ENCODE measurements around the gene SPOCK1. TPM values are rescaled to one million over a fixed set of nuclear protein-coding genes. Genes with fewer than 3 reads are reported as not detected.

SPOCK1 gene
- total and polyA plus RNA-seq, 2 of the 13 experiments (the other 11 are each of a cell fraction or from before 2014, with no cell fraction given): 0.18 to 0.29 TPM

DNA sequence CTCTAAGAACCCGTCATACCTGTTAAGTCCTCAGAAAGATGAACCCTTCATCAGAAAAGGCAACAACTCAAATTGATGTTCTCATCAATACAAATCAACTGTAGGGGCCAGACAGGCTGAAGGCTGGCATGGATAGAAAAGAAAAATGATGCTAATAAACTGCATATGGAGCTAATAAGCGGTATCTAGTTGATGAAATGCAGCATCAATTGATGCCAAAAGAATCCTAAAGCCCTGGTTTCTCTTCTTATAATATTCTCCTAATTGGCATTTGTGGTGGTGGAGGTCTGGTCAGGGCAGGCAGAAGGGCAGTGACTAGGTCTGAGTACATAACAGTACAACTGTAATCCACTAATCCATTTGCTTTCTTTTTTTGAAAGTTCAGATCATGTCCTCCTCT lies 322.5 kb downstream of the SPOCK1 start (continued):
- TF ChIP-seq, protein P1, sequence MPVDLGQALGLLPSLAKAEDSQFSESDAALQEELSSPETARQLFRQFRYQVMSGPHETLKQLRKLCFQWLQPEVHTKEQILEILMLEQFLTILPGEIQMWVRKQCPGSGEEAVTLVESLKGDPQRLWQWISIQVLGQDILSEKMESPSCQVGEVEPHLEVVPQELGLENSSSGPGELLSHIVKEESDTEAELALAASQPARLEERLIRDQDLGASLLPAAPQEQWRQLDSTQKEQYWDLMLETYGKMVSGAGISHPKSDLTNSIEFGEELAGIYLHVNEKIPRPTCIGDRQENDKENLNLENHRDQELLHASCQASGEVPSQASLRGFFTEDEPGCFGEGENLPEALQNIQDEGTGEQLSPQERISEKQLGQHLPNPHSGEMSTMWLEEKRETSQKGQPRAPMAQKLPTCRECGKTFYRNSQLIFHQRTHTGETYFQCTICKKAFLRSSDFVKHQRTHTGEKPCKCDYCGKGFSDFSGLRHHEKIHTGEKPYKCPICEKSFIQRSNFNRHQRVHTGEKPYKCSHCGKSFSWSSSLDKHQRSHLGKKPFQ (CRISPR knock-in tag; IDR thresholded peaks at IDR 0.05; ENCODE audit: insufficient replicate concordance): no peak
- TF ChIP-seq RARG (CRISPR knock-in tag; IDR thresholded peaks at IDR 0.05; ENCODE audit: low read depth) (no peak), MTA1 (CRISPR knock-in tag; IDR thresholded peaks at IDR 0.05; ENCODE audit: borderline replicate concordance) (no peak), ZNF484 (CRISPR knock-in tag; IDR thresholded peaks at IDR 0.05; ENCODE audit: borderline replicate concordance, low read depth) (no peak), HOXA5 (CRISPR knock-in tag; IDR thresholded peaks at IDR 0.05) (no peak), NR2F1 (CRISPR knock-in tag; IDR thresholded peaks at IDR 0.05) (no peak), ZBTB38 (CRISPR knock-in tag; IDR thresholded peaks at IDR 0.05) (no peak), YEATS2 (CRISPR knock-in tag; IDR thresholded peaks at IDR 0.05; ENCODE audit: borderline replicate concordance) (no peak), ZNF432 (CRISPR knock-in tag; IDR thresholded peaks at IDR 0.05; ENCODE audit: borderline replicate concordance) (no peak)

GRCh38 chr5:137176126-137176525 lies 323.0 kb downstream of the SPOCK1 start:
- 14% methylated on average over 2 of the region's 2 CpGs for WGBS (ENCODE audit: low lambda C conversion rate)
- H2AFZ ChIP-seq (ENCODE audit: low read length): no peak overlapping the region
- H3K4me1 ChIP-seq (ENCODE audit: insufficient read depth, low read length): no peaks in the 10 kb centered on the region
- ATAC-seq: no peak
- no peaks in the 10 kb centered on the region for H3K79me2 ChIP-seq (ENCODE audit: insufficient read depth, low read length)
- CTCF ChIA-PET (ENCODE audit: low intra/inter-chr PET ratio, low total read pairs): no interaction called here
- H3K9me3 ChIP-seq (ENCODE audit: low read length): no peaks in the 10 kb centered on the region
- no peaks in the 10 kb centered on the region for H3K36me3 ChIP-seq (replicated peaks in 1 of 2; ENCODE audit: control insufficient read depth in 1 of 2, insufficient read depth in 2 of 2, low read length in 2 of 2)
- no peak overlapping the region for H3K4me2 ChIP-seq (ENCODE audit: low read depth, low read length)
- FAIRE-seq: no peak
- BruUV-seq (replicated peaks): no TSS peak
- 0 out of 5 replicates have a peak, but pooled peaks cover 0 to 2% of the 10 kb centered on the region in 2 experiments for H3K27me3 ChIP-seq (ENCODE audit: control insufficient read depth in 1 of 2, insufficient read depth in 2 of 2, low read length in 2 of 2)
- intact Hi-C loops (cut with micrococcal nuclease; ENCODE audit: unreplicated experiment): no loop called here
- in situ Hi-C loops (cut with HindIII; ENCODE audit: extremely low pct_ligation_motif_present, low pct_unique_long_range_greater_than_20kb): no loop called here
- no peak overlapping the region for H3K4me3 ChIP-seq (replicated peaks in 1 of 3; ENCODE audit: insufficient read depth in 1 of 3, low read depth in 2 of 3, low read length in 3 of 3)
- H4K20me1 ChIP-seq (ENCODE audit: insufficient read depth, low read length): no peaks in the 10 kb centered on the region
- TF ChIP-seq NFE2L2 (IDR thresholded peaks at IDR 0.05; ENCODE audit: low read length): no peak
- TF ChIP-seq HNF4G (IDR thresholded peaks at IDR 0.05; ENCODE audit: borderline replicate concordance, low read depth, low read length): no peak
- no peak for TF ChIP-seq HNF4G (CRISPR knock-in tag; IDR thresholded peaks at IDR 0.05; ENCODE audit: borderline replicate concordance, low read depth)
- TF ChIP-seq ZNF563 (CRISPR knock-in tag; IDR thresholded peaks at IDR 0.05): no peak
- TF ChIP-seq SP2 (CRISPR knock-in tag; IDR thresholded peaks at IDR 0.05): no peak
- TF ChIP-seq ZNF570 (CRISPR knock-in tag; IDR thresholded peaks at IDR 0.05; ENCODE audit: borderline replicate concordance): no peak
- no peak for TF ChIP-seq FOXK2 (IDR thresholded peaks at IDR 0.05)
- H3K27ac ChIP-seq (ENCODE audit: extremely low read length, insufficient read depth, low read length): no peak overlapping the region
- no peak overlapping the region for H3K9ac ChIP-seq (ENCODE audit: insufficient read depth, low read depth, low read length)
- no peak for DNase-seq (ENCODE audit: low spot score)
- POLR2A ChIA-PET: no interaction called here
